Measurements from ENCODE around the gene ST7L. TPM values are rescaled to one million over a fixed set of nuclear protein-coding genes. Genes with fewer than 3 reads are reported as not detected.

ST7L gene
- total and polyA plus RNA-seq, 12 donors = 9.2 to 22.2 (median 13.9) TPM

DNA sequence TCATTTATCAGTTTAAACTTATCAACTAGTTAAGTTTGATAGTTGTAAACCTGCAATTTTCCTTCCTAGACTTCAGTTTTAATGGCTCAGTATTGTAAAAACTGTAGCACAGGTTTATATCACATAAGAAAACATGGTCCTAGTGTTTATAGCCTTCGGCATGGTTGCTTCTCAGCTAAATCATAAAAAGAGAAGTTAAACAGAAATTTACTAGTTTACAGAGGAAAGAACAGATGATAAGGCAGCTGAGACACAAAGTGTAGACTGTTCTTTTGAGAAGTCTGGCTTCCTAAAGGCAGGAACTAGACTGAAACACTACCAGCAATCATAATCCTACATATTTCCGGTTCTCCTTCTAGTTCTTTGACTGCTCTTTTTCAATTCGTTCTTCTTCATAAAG is 70.4 kb downstream of the ST7L start:
- H3K9me3 ChIP-seq = no peaks in the 10 kb centered on the region
- H3K4me3 ChIP-seq = no peak overlapping the region
- 82 to 88% methylated on average over 3 of the region's 3 CpGs for WGBS, 2 donors
- no peaks in the 10 kb centered on the region for H3K27me3 ChIP-seq
- H3K27ac ChIP-seq = no peak overlapping the region
- peaks cover 0 to 73% (median 5%) of the 10 kb centered on the region in 9 donors for H3K36me3 ChIP-seq
- DNase-seq (no peak), ATAC-seq (no peak)
- TF ChIP-seq, protein P1, sequence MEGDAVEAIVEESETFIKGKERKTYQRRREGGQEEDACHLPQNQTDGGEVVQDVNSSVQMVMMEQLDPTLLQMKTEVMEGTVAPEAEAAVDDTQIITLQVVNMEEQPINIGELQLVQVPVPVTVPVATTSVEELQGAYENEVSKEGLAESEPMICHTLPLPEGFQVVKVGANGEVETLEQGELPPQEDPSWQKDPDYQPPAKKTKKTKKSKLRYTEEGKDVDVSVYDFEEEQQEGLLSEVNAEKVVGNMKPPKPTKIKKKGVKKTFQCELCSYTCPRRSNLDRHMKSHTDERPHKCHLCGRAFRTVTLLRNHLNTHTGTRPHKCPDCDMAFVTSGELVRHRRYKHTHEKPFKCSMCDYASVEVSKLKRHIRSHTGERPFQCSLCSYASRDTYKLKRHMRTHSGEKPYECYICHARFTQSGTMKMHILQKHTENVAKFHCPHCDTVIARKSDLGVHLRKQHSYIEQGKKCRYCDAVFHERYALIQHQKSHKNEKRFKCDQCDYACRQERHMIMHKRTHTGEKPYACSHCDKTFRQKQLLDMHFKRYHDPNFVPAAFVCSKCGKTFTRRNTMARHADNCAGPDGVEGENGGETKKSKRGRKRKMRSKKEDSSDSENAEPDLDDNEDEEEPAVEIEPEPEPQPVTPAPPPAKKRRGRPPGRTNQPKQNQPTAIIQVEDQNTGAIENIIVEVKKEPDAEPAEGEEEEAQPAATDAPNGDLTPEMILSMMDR (IDR thresholded peaks at IDR 0.05) = no peak
- H3K4me1 ChIP-seq = peaks cover 0 to 14% (median 0%) of the 10 kb centered on the region in 9 donors
- intact Hi-C loops (cut with DNase I) = no loop called here

DNA sequence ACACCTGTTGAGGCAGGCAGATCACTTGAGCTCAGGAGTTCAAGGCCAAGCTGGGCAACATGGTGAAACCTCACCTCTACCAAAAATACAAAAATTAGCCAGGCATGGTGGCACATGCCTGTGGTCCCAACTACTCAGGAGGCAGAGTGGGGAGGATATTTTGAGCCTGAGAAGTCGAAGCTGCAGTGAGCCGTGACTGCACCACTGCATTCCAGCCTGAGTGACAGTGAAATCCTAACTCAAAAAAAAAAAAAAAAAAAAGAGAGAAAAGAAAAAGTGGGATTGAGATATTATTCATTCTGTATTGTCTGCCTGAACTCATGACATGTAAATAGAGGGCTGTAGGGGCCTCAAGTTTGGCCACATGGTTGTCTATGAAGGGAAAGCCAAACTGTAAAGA is 72.9 kb downstream of the ST7L start:
- Histone ChIP-seq H3K9me3 (no peaks in the 10 kb centered on the region), H3K36me3 (peaks cover 0 to 74% (median 11%) of the 10 kb centered on the region in 9 donors), H3K27ac (no peak overlapping the region), H3K4me1 (peaks cover 0 to 14% (median 0%) of the 10 kb centered on the region in 9 donors), H3K27me3 (no peaks in the 10 kb centered on the region), H3K4me3 (no peak overlapping the region)
- intact Hi-C loops (cut with DNase I) = no loop called here
- 82 to 90% methylated on average over 2 of the region's 2 CpGs for WGBS, 2 donors
- ATAC-seq = no peak
- no peak for DNase-seq
- TF ChIP-seq, protein P1 (IDR thresholded peaks at IDR 0.05) = no peak

DNA sequence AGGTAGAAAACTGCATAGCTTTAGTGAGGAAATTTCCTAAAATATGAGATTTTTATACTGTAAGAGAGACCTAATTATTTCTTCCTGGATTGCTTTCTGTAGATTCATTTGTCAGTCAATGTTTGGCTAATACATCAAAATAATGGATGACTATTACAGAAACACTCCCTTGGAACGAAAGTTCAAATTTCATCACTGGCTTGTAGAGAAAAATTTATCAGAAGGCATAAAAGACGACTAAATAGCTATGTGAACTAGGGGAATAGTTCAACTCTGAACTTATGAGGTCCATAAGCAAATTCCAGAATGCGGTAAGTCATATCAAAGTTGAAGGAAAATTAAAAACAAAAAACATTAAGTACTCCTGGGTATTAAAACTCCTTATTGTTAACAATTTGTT is 74.2 kb downstream of the ST7L start:
- TF ChIP-seq, protein P1 (IDR thresholded peaks at IDR 0.05) = no peak
- no peak for DNase-seq
- Histone ChIP-seq H3K4me3 (no peak overlapping the region), H3K4me1 (peaks cover 0 to 18% (median 0%) of the 10 kb centered on the region in 9 donors), H3K9me3 (no peaks in the 10 kb centered on the region), H3K27me3 (no peaks in the 10 kb centered on the region), H3K36me3 (peaks cover 0 to 77% (median 11%) of the 10 kb centered on the region in 9 donors), H3K27ac (peak overlapping the region in 5 of 10 donors; percentile 45 to 69 (median 65))
- WGBS, 2 donors = 77 to 80% methylated on average over 3 of the region's 3 CpGs
- no peak for ATAC-seq
- intact Hi-C loops (cut with DNase I) = no loop called here

DNA sequence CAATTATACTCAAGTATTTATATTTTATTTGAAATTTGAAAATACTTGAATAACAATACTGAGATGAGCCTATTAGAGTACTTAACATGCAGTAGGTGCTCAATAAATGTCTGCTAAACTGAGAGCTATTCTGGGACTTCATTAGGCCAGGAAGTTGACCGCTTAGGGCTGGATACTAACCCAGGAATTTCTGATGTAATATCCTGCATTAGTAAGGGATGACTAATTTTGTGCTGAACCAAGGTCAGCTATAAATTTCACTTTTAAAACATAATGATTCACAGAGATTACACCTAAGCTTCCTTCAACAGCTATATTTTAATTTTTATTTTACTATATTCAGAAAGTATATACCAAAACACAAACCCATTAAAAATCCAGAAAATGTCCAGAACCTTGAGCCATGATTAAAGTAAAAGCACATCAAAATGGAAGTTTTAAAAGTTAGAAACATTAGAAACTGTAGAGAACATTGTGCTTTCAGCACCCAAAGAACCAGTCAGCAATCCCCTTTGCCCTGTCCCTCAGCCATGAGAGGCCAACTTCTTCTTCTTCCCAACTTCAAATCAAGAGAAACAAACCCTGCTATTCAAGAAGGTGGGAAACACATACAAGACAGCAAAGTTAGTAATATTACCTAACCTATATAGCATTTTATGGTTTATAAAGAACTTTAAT is 74.8 kb downstream of the ST7L start:
- peak overlapping the region in 7 of 10 donors; percentile 15 to 69 (median 58) for H3K27ac ChIP-seq
- DNase-seq (no peak), ATAC-seq (peak in 7 of 8 donors; percentile 29 to 93 (median 73))
- no peaks in the 10 kb centered on the region for H3K27me3 ChIP-seq
- TF ChIP-seq, protein P1 (IDR thresholded peaks at IDR 0.05) = no peak
- peaks cover 0 to 77% (median 11%) of the 10 kb centered on the region in 9 donors for H3K36me3 ChIP-seq
- H3K4me1 ChIP-seq = peaks cover 0 to 20% (median under 1%) of the 10 kb centered on the region in 9 donors
- H3K9me3 ChIP-seq = no peaks in the 10 kb centered on the region
- 28 to 40% methylated on average over 1 of the region's 1 CpG for WGBS, 2 donors
- intact Hi-C loops (cut with DNase I) = no loop called here
- no peak overlapping the region for H3K4me3 ChIP-seq

Data from heart right ventricle (tissue), 16 donors.